Suppressor macrophage treated with lipopolysaccharide for 4 hours (primary cell): ENCODE data around the gene ZNF730.
"Not testable (repeated sequence)": the region's sequence is repeated elsewhere in the genome, so short reads cannot be mapped to it uniquely, and the experiment has no call there.

Experiments
- DNase-seq: peaks from one replicate; pipeline ENCODE4 v3.0.0-alpha.2; 2020

ZNF730 gene

GRCh38 chr19:23116802-23117571 is at the start of gene ZNF730:
ZNF730 (plus strand) TSS chr19:23117025; CDS start chr19:23117174, 149 bp downstream.
- DNase-seq: peak; percentile 65

GRCh38 chr19:23070353-23071146 is 46.3 kb upstream of the ZNF730 start:
- DNase-seq: peak; percentile 9

GRCh38 chr19:23071147-23071511 is 45.7 kb upstream of the ZNF730 start:
- no peak for DNase-seq

- peak; percentile 23 for DNase-seq
Measured at GRCh38 chr19:23075031-23075733, 41.6 kb upstream of the ZNF730 start.

- not testable (repeated sequence) for DNase-seq
Measured at GRCh38 chr19:23077776-23078175, 39.0 kb upstream of the ZNF730 start.

GRCh38 chr19:23093832-23094231 is 23.0 kb upstream of the ZNF730 start:
- no peak for DNase-seq

GRCh38 chr19:23095418-23095817 is 21.4 kb upstream of the ZNF730 start:
- DNase-seq: no peak

GRCh38 chr19:23098286-23098685 is 18.5 kb upstream of the ZNF730 start:
- no peak for DNase-seq

GRCh38 chr19:23098988-23099387 is 17.8 kb upstream of the ZNF730 start:
- no peak for DNase-seq

GRCh38 chr19:23099966-23100365 is 16.9 kb upstream of the ZNF730 start:
- no peak for DNase-seq

- no peak for DNase-seq
Measured at GRCh38 chr19:23101241-23101640, 15.6 kb upstream of the ZNF730 start.

GRCh38 chr19:23118400-23118799 is 1.6 kb downstream of the ZNF730 start:
- no peak for DNase-seq

- not testable (repeated sequence) for DNase-seq
Measured at GRCh38 chr19:23134211-23134610, 17.4 kb downstream of the ZNF730 start.

- DNase-seq: no peak
Measured at GRCh38 chr19:23145617-23146415, 29.0 kb downstream of the ZNF730 start.

GRCh38 chr19:23160766-23161165 is 43.9 kb downstream of the ZNF730 start:
- no peak for DNase-seq

GRCh38 chr19:23168286-23168685 is 51.5 kb downstream of the ZNF730 start:
- DNase-seq: not testable (repeated sequence)

GRCh38 chr19:23183251-23183650 is 66.4 kb downstream of the ZNF730 start:
- no peak for DNase-seq

- no peak for DNase-seq
Measured at GRCh38 chr19:23190341-23190740, 73.5 kb downstream of the ZNF730 start.
